ENCODE results near the gene TRIM14.

- no peak for TF ChIP-seq POLR2A (IDR thresholded peaks at IDR 0.05; ENCODE audit: low read length)
- TF ChIP-seq EP300 (IDR thresholded peaks at IDR 0.05), result no peak
- no peak for TF ChIP-seq CEBPB (IDR thresholded peaks at IDR 0.05)
- no peak for TF ChIP-seq CTCF (IDR thresholded peaks at IDR 0.05)
- TF ChIP-seq REST (IDR thresholded peaks at IDR 0.05), result no peak
- no peak for TF ChIP-seq CHD2 (IDR thresholded peaks at IDR 0.05; ENCODE audit: low read length, partially characterized antibody)
- no peak for TF ChIP-seq CHD4 (IDR thresholded peaks at IDR 0.05; ENCODE audit: borderline replicate concordance)
- no peak for TF ChIP-seq ESRRA (IDR thresholded peaks at IDR 0.05; ENCODE audit: borderline replicate concordance, low read length)
- TF ChIP-seq ZSCAN20 (CRISPR knock-in tag; IDR thresholded peaks at IDR 0.05), result no peak
- peak; percentile 55; the same call in 1 of the 2 replicates for TF ChIP-seq USF2 (IDR thresholded peaks at IDR 0.05)
- no peak for TF ChIP-seq PHF8 (IDR thresholded peaks at IDR 0.05; ENCODE audit: borderline replicate concordance, low read depth)
- no peak for TF ChIP-seq BHLHE40 (IDR thresholded peaks at IDR 0.05; ENCODE audit: low read depth, low read length)
- TF ChIP-seq JUNB (IDR thresholded peaks at IDR 0.05), result no peak
- no peak for TF ChIP-seq BCL3 (IDR thresholded peaks at IDR 0.05)
Observed at GRCh38 chr9:98075332-98075805, 43.7 kb downstream of the TRIM14 start.
